Stomach smooth muscle (tissue), 2 donors: ENCODE results near the gene PATL2.
"Not testable (repeated sequence)": the region's sequence is repeated elsewhere in the genome, so short reads cannot be mapped to it uniquely, and the experiment has no call there.

Experiments
- H3K27ac ChIP-seq: one replicate; pipeline ENCODE4 v1.7.0; 2013; ENCODE audit warnings: mild to moderate bottlenecking, low read length, inconsistent platforms
- H3K27me3 ChIP-seq, 2 donors: one replicate each; pipeline ENCODE4 v1.7.0; 2013; ENCODE audit warnings: low read length in 2 of 2; ENCODE audit not compliant: insufficient read depth in 2 of 2, control insufficient read depth in 1 of 2
- H3K36me3 ChIP-seq, 2 donors: one replicate each; pipeline ENCODE4 v1.7.0; 2013; ENCODE audit warnings: low read length in 2 of 2; ENCODE audit not compliant: control insufficient read depth in 2 of 2, insufficient read depth in 2 of 2
- H3K4me1 ChIP-seq: one replicate; pipeline ENCODE4 v1.7.0; 2013; ENCODE audit warnings: low read length; ENCODE audit not compliant: control insufficient read depth, insufficient read depth
- H3K4me3 ChIP-seq, 2 donors: one replicate each; pipeline ENCODE4 v1.7.0; 2013; ENCODE audit warnings: low read length in 2 of 2
- H3K9ac ChIP-seq, 2 donors: one replicate each; pipeline ENCODE4 v1.7.0; 2013; ENCODE audit warnings: low read length in 2 of 2, mild to moderate bottlenecking in 1 of 2
- H3K9me3 ChIP-seq, 2 donors: one replicate each; pipeline ENCODE4 v1.7.0; 2013; ENCODE audit warnings: low read length in 2 of 2; ENCODE audit not compliant: control insufficient read depth in 2 of 2
- donor health status: healthy.
- donor health status: Pancreatic carcinoma.

Gene PATL2

DNA sequence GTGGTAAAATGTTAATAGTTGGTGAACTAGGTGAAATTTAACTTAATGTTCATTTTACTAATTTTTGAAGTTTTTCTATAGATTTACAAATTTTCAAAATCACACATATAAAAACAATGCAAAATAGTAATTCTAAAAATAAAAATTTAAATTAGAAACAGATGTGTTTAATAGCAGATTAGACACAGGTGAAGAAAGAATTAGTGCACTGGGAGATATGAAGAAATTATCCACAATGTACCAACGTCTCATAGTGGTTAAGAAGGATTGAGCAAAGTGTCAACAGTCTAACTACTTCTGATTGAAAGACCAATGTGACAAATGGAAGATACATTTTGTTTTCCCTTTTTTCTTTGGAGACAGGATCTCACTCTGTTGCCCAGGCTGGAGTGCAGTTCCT is 74.1 kb downstream of the PATL2 start:
- Histone ChIP-seq H3K27ac (no peak overlapping the region), H3K9me3 (no peaks in the 10 kb centered on the region), H3K27me3 (no peaks in the 10 kb centered on the region), H3K4me3 (no peak overlapping the region), H3K9ac (no peak overlapping the region), H3K36me3 (peaks cover 16 to 17% of the 10 kb centered on the region in 2 donors), H3K4me1 (no peaks in the 10 kb centered on the region)

DNA sequence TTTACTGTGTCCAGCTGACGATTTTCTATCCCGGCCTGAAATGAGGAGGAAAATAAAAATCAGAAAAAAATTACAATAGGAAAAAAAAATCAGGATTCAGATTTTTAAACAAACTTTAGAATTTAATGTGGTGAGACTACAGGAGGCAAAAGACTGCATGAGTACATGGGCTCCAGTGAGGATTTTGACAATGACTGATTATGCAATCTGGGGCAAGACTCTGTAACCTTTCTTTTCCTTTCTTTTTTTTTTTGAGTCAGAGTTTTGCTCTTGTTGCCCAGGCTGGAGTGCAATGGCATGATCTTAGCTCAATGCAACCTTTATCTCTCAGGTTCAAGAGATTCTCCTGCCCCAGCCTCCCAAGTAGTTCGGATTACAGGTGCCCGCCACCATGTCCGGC is 77.5 kb downstream of the PATL2 start:
- Histone ChIP-seq H3K4me3 (no peak overlapping the region), H3K36me3 (peaks cover 27 to 28% of the 10 kb centered on the region in 2 donors), H3K9ac (no peak overlapping the region), H3K27ac (no peak overlapping the region), H3K9me3 (no peaks in the 10 kb centered on the region), H3K27me3 (no peaks in the 10 kb centered on the region), H3K4me1 (no peaks in the 10 kb centered on the region)

DNA sequence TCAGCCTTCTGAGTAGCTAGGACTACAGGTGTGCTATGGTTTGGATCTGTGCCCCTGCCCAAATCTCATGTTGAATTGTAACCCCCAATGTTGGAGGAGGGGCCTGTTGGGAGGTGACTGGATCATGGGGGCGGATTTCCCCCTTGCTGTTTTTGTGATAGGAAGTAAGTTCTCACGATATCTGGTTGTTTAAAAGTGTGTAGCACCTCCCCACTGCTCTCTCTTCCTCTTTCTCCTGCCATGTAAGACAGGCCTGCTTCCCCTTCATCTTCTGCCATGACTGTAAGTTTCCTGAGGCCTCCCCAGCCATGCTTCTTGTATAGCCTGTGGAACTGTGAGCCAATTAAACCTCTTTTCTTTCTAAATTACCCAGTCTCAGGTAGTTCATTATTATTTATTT is 85.8 kb downstream of the PATL2 start:
- H3K9me3 ChIP-seq, H3K4me3 ChIP-seq, H3K27ac ChIP-seq, H3K27me3 ChIP-seq, H3K4me1 ChIP-seq, H3K9ac ChIP-seq: not testable (repeated sequence)
- peaks cover 23 to 25% of the 10 kb centered on the region in 2 donors for H3K36me3 ChIP-seq

DNA sequence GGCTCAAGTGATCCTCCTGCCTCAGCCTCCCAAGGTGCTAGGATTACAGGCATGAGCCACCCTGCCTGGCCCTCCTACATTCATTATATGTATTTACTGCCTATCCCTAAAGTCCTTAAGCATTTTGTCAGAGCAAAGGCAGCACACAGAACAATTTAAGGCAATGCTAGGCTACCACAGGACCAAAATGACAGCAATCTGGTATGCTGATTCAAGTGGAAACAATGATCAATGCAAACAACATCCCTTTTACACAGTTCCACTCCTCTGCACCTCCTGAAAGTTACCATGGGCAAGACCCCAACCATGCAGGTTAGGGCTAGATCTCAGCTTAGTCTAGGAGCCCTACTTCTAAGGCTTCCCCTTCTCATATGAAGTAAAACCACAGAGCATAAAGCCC is 87.9 kb downstream of the PATL2 start:
- no peaks in the 10 kb centered on the region for H3K9me3 ChIP-seq
- H3K9ac ChIP-seq: no peak overlapping the region
- H3K4me3 ChIP-seq: no peak overlapping the region
- H3K36me3 ChIP-seq: peaks cover 12 to 14% of the 10 kb centered on the region in 2 donors
- no peaks in the 10 kb centered on the region for H3K27me3 ChIP-seq
- no peaks in the 10 kb centered on the region for H3K4me1 ChIP-seq
- no peak overlapping the region for H3K27ac ChIP-seq

DNA sequence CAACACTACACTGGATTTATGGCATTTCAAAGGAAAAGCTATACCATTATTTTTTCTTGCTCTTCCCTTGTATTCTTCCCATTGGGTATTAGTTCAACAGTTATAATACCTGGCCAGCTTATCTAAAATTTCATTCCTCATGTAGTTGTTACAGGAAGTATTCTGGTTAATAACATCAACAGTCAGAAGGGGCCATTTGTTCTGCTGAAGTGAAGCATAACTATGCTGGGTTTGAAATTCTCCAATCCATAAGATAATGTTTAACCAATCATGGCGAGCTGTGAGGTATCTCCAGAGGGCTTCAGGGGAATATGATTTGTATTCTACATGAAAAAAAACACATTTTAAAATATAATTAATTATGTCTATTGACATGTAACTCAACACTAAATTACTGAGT is 91.0 kb downstream of the PATL2 start:
- H3K36me3 ChIP-seq: peaks cover 7 to 17% of the 10 kb centered on the region in 2 donors

DNA sequence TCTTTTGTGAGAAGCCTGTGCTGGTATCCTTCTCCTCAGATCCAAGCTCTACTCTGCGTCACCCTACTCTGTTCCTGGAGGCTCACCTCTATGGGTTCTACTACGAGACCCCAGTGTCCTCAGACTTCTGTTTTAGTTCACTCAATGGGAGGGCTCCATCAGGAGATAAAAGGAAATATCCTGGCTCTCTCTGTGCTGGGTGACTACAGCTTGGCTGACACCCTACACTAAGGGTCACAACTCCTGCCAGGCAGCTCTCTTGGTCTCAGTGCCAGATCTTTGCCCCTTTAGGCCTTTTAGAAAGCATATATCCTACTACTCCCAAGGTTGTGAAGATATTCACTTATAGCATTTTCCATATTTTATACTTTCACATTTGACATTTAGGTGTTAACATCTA is 94.1 kb downstream of the PATL2 start:
- H3K27ac ChIP-seq: no peak overlapping the region
- H3K9ac ChIP-seq: no peak overlapping the region
- no peak overlapping the region for H3K4me3 ChIP-seq
- H3K27me3 ChIP-seq: no peaks in the 10 kb centered on the region
- H3K36me3 ChIP-seq: peaks cover 18 to 26% of the 10 kb centered on the region in 2 donors
- no peaks in the 10 kb centered on the region for H3K4me1 ChIP-seq
- H3K9me3 ChIP-seq: no peaks in the 10 kb centered on the region

More for the DNA sequence above, 91.0 kb downstream of the PATL2 start:
- no peaks in the 10 kb centered on the region for H3K4me1 ChIP-seq
- no peaks in the 10 kb centered on the region for H3K27me3 ChIP-seq
- no peak overlapping the region for H3K4me3 ChIP-seq
- no peak overlapping the region for H3K27ac ChIP-seq
- no peaks in the 10 kb centered on the region for H3K9me3 ChIP-seq
- no peak overlapping the region for H3K9ac ChIP-seq
